Measurements from ENCODE around the gene B4GALT5. TPM values are rescaled to one million over a fixed set of nuclear protein-coding genes. Genes with fewer than 3 reads are reported as not detected.

The B4GALT5 gene
- polyA plus RNA-seq, 3 donors, result 2.4 to 18.3 (median 2.7) TPM

DNA sequence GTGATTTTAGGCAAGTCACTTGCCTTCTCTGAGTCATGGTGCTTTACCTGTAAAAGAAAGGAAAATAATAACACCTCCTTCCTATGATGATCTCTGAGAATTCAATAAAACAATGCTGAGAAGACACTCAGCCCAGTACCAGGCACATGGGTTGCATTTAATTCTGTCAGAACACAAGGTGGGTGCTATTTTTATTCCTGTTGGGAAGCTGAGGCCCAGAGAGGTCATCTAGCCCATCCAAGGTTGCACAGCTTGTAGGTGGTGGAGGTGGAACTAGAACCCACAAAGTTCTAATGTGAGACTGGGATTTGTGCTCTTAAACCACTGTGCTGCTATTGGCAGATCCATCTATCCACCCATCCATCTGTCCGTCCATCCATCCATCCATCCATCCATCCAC, 106.1 kb downstream of the B4GALT5 start:
- TF ChIP-seq, protein P1, sequence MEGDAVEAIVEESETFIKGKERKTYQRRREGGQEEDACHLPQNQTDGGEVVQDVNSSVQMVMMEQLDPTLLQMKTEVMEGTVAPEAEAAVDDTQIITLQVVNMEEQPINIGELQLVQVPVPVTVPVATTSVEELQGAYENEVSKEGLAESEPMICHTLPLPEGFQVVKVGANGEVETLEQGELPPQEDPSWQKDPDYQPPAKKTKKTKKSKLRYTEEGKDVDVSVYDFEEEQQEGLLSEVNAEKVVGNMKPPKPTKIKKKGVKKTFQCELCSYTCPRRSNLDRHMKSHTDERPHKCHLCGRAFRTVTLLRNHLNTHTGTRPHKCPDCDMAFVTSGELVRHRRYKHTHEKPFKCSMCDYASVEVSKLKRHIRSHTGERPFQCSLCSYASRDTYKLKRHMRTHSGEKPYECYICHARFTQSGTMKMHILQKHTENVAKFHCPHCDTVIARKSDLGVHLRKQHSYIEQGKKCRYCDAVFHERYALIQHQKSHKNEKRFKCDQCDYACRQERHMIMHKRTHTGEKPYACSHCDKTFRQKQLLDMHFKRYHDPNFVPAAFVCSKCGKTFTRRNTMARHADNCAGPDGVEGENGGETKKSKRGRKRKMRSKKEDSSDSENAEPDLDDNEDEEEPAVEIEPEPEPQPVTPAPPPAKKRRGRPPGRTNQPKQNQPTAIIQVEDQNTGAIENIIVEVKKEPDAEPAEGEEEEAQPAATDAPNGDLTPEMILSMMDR (IDR thresholded peaks at IDR 0.05), result no peak
- Histone ChIP-seq H2AFZ (ENCODE audit: insufficient read depth, low read depth, low read length, poor library complexity, severe bottlenecking) (no peak overlapping the region), H3K79me2 (ENCODE audit: insufficient read depth, low read length) (no peaks in the 10 kb centered on the region), H3K9me3 (replicated peaks in 1 of 2; ENCODE audit: control insufficient read depth in 1 of 2, insufficient read depth in 1 of 2, low read length in 2 of 2) (no peaks in the 10 kb centered on the region), H3K36me3 (replicated peaks in 1 of 2; ENCODE audit: control insufficient read depth in 1 of 2, insufficient read depth in 2 of 2, low read length in 2 of 2) (no peaks in the 10 kb centered on the region), H3K4me1 (ENCODE audit: control insufficient read depth in 1 of 2, insufficient read depth in 2 of 2, low read length in 2 of 2) (peaks cover 9 to 15% of the 10 kb centered on the region in 2 donors), H3K4me3 (replicated peaks in 1 of 3; ENCODE audit: low read depth in 2 of 3, low read length in 3 of 3) (no peak overlapping the region), H3K9ac (ENCODE audit: insufficient read depth, low read length, poor library complexity, severe bottlenecking) (no peak overlapping the region), H3K27ac (ENCODE audit: low read depth in 1 of 2, low read length in 2 of 2) (no peak overlapping the region), H3K4me2 (replicated peaks; ENCODE audit: extremely low read depth, low read length, poor library complexity, severe bottlenecking) (no peak overlapping the region), H4K20me1 (ENCODE audit: insufficient read depth, low read length) (no peaks in the 10 kb centered on the region), H3K27me3 (ENCODE audit: control insufficient read depth in 2 of 2, insufficient read depth in 2 of 2, low read length in 2 of 2) (peaks cover 0 to 7% of the 10 kb centered on the region in 2 donors)
- Mint-ChIP-seq H3K27me3 (ENCODE audit: low read depth in 3 of 3) (peaks cover 8 to 18% (median 14%) of the 10 kb centered on the region in 3 donors), H3K36me3 (no peaks in the 10 kb centered on the region), H3K27ac (no peak overlapping the region), H3K4me1 (peaks cover 14% of the 10 kb centered on the region), H3K9me3 (peaks cover 0 to 3% (median 0%) of the 10 kb centered on the region in 7 donors), H3K4me3 (no peak overlapping the region)
- intact Hi-C loops (cut with micrococcal nuclease), result loop anchor here in 1 of 2 donors (5.0 kb wide), 1 partner anchor 65 kb away; no protein-coding TSS in a partner anchor
- no peak for DNase-seq
- 67% methylated on average over 1 of the region's 1 CpG for WGBS (ENCODE audit: insufficient coverage)

DNA sequence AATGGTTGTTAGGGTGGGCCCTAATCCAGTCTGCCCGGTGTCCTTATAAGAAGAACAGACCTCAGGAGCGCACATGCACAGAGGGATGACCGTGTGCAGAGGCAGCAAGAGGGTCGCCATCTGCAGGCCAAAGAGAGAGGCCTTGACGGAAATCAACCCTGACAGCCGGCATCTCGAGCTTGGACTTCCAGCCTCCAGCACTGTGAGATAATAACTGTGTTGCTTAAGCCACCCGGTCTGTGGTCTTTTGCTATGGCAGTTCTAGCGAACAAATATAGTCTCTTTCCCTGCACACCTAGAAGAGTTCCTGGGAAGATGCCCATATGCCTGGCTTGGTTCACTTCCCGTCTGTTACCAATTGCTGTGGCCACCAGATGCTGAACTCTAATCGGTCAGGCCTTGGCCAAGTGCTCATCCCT, 110.5 kb downstream of the B4GALT5 start:
- no peak overlapping the region for H3K27ac Mint-ChIP-seq
- no peak overlapping the region for H3K9ac ChIP-seq (ENCODE audit: insufficient read depth, low read length, poor library complexity, severe bottlenecking)
- no peaks in the 10 kb centered on the region for H4K20me1 ChIP-seq (ENCODE audit: insufficient read depth, low read length)
- H3K36me3 Mint-ChIP-seq, result no peaks in the 10 kb centered on the region
- DNase-seq, result no peak
- H3K36me3 ChIP-seq (replicated peaks in 1 of 2; ENCODE audit: control insufficient read depth in 1 of 2, insufficient read depth in 2 of 2, low read length in 2 of 2), result no peaks in the 10 kb centered on the region
- H2AFZ ChIP-seq (ENCODE audit: insufficient read depth, low read depth, low read length, poor library complexity, severe bottlenecking), result no peak overlapping the region
- H3K79me2 ChIP-seq (ENCODE audit: insufficient read depth, low read length), result no peaks in the 10 kb centered on the region
- H3K4me3 ChIP-seq (replicated peaks in 1 of 3; ENCODE audit: low read depth in 2 of 3, low read length in 3 of 3), result no peak overlapping the region
- H3K9me3 Mint-ChIP-seq, result peaks cover 0 to 3% (median 0%) of the 10 kb centered on the region in 7 donors
- no peak overlapping the region for H3K4me3 Mint-ChIP-seq
- H3K4me2 ChIP-seq (replicated peaks; ENCODE audit: extremely low read depth, low read length, poor library complexity, severe bottlenecking), result no peak overlapping the region
- WGBS (ENCODE audit: insufficient coverage), result 85% methylated on average over 8 of the region's 11 CpGs
- H3K4me1 Mint-ChIP-seq, result peaks cover 2% of the 10 kb centered on the region
- H3K27me3 Mint-ChIP-seq (ENCODE audit: low read depth in 3 of 3), result peaks cover 4 to 11% (median 5%) of the 10 kb centered on the region in 3 donors
- no peaks in the 10 kb centered on the region for H3K9me3 ChIP-seq (replicated peaks in 1 of 2; ENCODE audit: control insufficient read depth in 1 of 2, insufficient read depth in 1 of 2, low read length in 2 of 2)
- peaks cover 0 to 2% of the 10 kb centered on the region in 2 donors for H3K27me3 ChIP-seq (ENCODE audit: control insufficient read depth in 2 of 2, insufficient read depth in 2 of 2, low read length in 2 of 2)
- H3K4me1 ChIP-seq (ENCODE audit: control insufficient read depth in 1 of 2, insufficient read depth in 2 of 2, low read length in 2 of 2), result no peaks in the 10 kb centered on the region
- no peak overlapping the region for H3K27ac ChIP-seq (ENCODE audit: low read depth in 1 of 2, low read length in 2 of 2)
- TF ChIP-seq, protein P1 (IDR thresholded peaks at IDR 0.05), result no peak
- intact Hi-C loops (cut with micrococcal nuclease), result no loop called here

Measured in CD14-positive monocyte (primary cell).